Measurements from ENCODE around the gene DMXL2.

The DMXL2 gene

GRCh38 chr15:51496246-51496645 lies 126.3 kb downstream of the DMXL2 start:
- TF ChIP-seq, protein P1, sequence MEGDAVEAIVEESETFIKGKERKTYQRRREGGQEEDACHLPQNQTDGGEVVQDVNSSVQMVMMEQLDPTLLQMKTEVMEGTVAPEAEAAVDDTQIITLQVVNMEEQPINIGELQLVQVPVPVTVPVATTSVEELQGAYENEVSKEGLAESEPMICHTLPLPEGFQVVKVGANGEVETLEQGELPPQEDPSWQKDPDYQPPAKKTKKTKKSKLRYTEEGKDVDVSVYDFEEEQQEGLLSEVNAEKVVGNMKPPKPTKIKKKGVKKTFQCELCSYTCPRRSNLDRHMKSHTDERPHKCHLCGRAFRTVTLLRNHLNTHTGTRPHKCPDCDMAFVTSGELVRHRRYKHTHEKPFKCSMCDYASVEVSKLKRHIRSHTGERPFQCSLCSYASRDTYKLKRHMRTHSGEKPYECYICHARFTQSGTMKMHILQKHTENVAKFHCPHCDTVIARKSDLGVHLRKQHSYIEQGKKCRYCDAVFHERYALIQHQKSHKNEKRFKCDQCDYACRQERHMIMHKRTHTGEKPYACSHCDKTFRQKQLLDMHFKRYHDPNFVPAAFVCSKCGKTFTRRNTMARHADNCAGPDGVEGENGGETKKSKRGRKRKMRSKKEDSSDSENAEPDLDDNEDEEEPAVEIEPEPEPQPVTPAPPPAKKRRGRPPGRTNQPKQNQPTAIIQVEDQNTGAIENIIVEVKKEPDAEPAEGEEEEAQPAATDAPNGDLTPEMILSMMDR (IDR thresholded peaks at IDR 0.05; ENCODE audit: low read depth, low read length): no peak
- no peak overlapping the region for H3K4me3 ChIP-seq (replicated peaks in 1 of 2; ENCODE audit: low read depth in 2 of 2, low read length in 2 of 2)
- DNase-seq (ENCODE audit: low read depth in 2 of 2): no peak

- DNase-seq (ENCODE audit: low read depth in 2 of 2): peak; percentile 33 to 47
- TF ChIP-seq, protein P1 (IDR thresholded peaks at IDR 0.05; ENCODE audit: low read depth, low read length): no peak
Measured at GRCh38 chr15:51494411-51495314, 127.9 kb downstream of the DMXL2 start.

GRCh38 chr15:51493892-51494291 lies 128.7 kb downstream of the DMXL2 start:
- DNase-seq (ENCODE audit: low read depth in 2 of 2): peak in 1 of 2 donors; percentile 26
- TF ChIP-seq, protein P1 (IDR thresholded peaks at IDR 0.05; ENCODE audit: low read depth, low read length): no peak
- H3K4me3 ChIP-seq (replicated peaks in 1 of 2; ENCODE audit: low read depth in 2 of 2, low read length in 2 of 2): no peak overlapping the region

More at GRCh38 chr15:51494411-51495314, 127.9 kb downstream of the DMXL2 start:
- H3K4me3 ChIP-seq (replicated peaks in 1 of 2; ENCODE audit: low read depth in 2 of 2, low read length in 2 of 2): no peak overlapping the region

DNA sequence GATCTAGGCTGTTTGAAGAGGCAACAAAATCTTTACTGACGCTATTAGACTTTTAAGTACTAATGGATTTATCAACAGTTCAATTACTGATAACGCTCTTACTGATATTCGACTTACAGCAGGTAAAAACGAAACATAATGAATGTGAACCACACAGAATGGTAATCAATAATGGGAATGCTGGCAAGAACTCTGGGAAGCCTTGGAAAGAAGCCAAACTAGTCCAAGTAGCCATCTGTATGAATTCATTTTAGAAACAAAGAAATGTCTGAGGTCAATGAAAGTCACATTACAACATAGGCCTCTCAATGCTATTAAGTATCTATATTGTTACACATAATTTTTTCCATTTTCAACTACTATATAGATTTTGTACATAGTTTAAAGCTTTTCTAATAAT lies 130.0 kb downstream of the DMXL2 start:
- no peak for DNase-seq (ENCODE audit: low read depth in 2 of 2)
- no peak overlapping the region for H3K4me3 ChIP-seq (replicated peaks in 1 of 2; ENCODE audit: low read depth in 2 of 2, low read length in 2 of 2)
- TF ChIP-seq, protein P1 (IDR thresholded peaks at IDR 0.05; ENCODE audit: low read depth, low read length): no peak

GRCh38 chr15:51491941-51492340 lies 130.6 kb downstream of the DMXL2 start:
- TF ChIP-seq, protein P1 (IDR thresholded peaks at IDR 0.05; ENCODE audit: low read depth, low read length): no peak
- no peak for DNase-seq (ENCODE audit: low read depth in 2 of 2)
- no peak overlapping the region for H3K4me3 ChIP-seq (replicated peaks in 1 of 2; ENCODE audit: low read depth in 2 of 2, low read length in 2 of 2)

- no peak for DNase-seq (ENCODE audit: low read depth in 2 of 2)
- TF ChIP-seq, protein P1 (IDR thresholded peaks at IDR 0.05; ENCODE audit: low read depth, low read length): no peak
- no peak overlapping the region for H3K4me3 ChIP-seq (replicated peaks in 1 of 2; ENCODE audit: low read depth in 2 of 2, low read length in 2 of 2)
Measured at GRCh38 chr15:51484781-51485180, 137.8 kb downstream of the DMXL2 start.

Data from cardiac fibroblast (primary cell).